HepG2 (cell line): ENCODE data around the gene UBE2I.

Experiments
- BHLHE40 ChIP-seq: IDR thresholded peaks from 2 replicates; pipeline ENCODE4 v1.6.1; 2011; ENCODE audit warnings: low read length, improper control_type of control experiment
- DR1 ChIP-seq: sonication (generic); formaldehyde crosslinking; IDR thresholded peaks from 2 replicates; pipeline ENCODE4 v1.8.0; 2021; ENCODE audit warnings: mild to moderate bottlenecking, missing genetic modification reagents, inconsistent platforms
- MBD4 ChIP-seq: IDR thresholded peaks from 2 replicates; pipeline ENCODE4 v1.6.1; 2012; ENCODE audit warnings: low read length, inconsistent platforms, borderline replicate concordance
- RAD21 ChIP-seq: fragments of 450-650 bp; formaldehyde crosslinking; IDR thresholded peaks from 2 replicates; pipeline ENCODE4 v1.5.0; 2020; ENCODE audit warnings: mild to moderate bottlenecking
- RXRA ChIP-seq: sonication (generic); formaldehyde crosslinking; IDR thresholded peaks from 2 replicates; pipeline ENCODE4 v1.5.1; 2020; ENCODE audit warnings: missing genetic modification reagents
- TAF15 ChIP-seq: fragments of 200-400 bp; formaldehyde crosslinking; IDR thresholded peaks from one replicate; pipeline ENCODE4 v1.6.1; 2018; ENCODE audit warnings: mild to moderate bottlenecking, low read depth, low read length; ENCODE audit not compliant: poor library complexity, severe bottlenecking
- YY1 ChIP-seq: IDR thresholded peaks from 2 replicates; pipeline ENCODE4 v1.6.1; 2011; ENCODE audit warnings: low read length, low read depth, moderate library complexity, mild to moderate bottlenecking; ENCODE audit not compliant: insufficient read depth, insufficient replicate concordance
- ZNF343 ChIP-seq: sonication (generic); formaldehyde crosslinking; IDR thresholded peaks from 2 replicates; pipeline ENCODE4 v1.4.0; 2020; ENCODE audit warnings: mild to moderate bottlenecking, missing genetic modification reagents
- ZNF468 ChIP-seq: sonication (generic); formaldehyde crosslinking; IDR thresholded peaks from 2 replicates; pipeline ENCODE4 v1.8.0; 2022; ENCODE audit warnings: mild to moderate bottlenecking, moderate library complexity, missing genetic modification reagents
- ZNF484 ChIP-seq: sonication (generic); formaldehyde crosslinking; IDR thresholded peaks from 2 replicates; pipeline ENCODE4 v1.5.1; 2020; ENCODE audit warnings: mild to moderate bottlenecking, low read depth, missing genetic modification reagents, borderline replicate concordance
- ZNF644 ChIP-seq: IDR thresholded peaks from 2 replicates; pipeline ENCODE4 v1.6.1; 2016; ENCODE audit warnings: low read depth
- TF ChIP-seq, protein P1 (sequence below): sonication (generic); formaldehyde crosslinking; IDR thresholded peaks from 2 replicates; pipeline ENCODE4 v1.5.0; 2020; ENCODE audit warnings: mild to moderate bottlenecking, missing genetic modification reagents, moderate library complexity
- TF ChIP-seq, protein P2 (sequence below), 2 experiments: IDR thresholded peaks; 2 replicates each; pipeline ENCODE4 v1.6.1; 2011 to 2012; ENCODE audit warnings: low read length in 2 of 2, borderline replicate concordance in 1 of 2, low read depth in 1 of 2, mild to moderate bottlenecking in 1 of 2, moderate library complexity in 1 of 2

- TF ChIP-seq, protein P1, sequence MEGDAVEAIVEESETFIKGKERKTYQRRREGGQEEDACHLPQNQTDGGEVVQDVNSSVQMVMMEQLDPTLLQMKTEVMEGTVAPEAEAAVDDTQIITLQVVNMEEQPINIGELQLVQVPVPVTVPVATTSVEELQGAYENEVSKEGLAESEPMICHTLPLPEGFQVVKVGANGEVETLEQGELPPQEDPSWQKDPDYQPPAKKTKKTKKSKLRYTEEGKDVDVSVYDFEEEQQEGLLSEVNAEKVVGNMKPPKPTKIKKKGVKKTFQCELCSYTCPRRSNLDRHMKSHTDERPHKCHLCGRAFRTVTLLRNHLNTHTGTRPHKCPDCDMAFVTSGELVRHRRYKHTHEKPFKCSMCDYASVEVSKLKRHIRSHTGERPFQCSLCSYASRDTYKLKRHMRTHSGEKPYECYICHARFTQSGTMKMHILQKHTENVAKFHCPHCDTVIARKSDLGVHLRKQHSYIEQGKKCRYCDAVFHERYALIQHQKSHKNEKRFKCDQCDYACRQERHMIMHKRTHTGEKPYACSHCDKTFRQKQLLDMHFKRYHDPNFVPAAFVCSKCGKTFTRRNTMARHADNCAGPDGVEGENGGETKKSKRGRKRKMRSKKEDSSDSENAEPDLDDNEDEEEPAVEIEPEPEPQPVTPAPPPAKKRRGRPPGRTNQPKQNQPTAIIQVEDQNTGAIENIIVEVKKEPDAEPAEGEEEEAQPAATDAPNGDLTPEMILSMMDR (CRISPR knock-in tag), result no peak
- no peak for TF ChIP-seq ZNF468
- TF ChIP-seq DR1, result no peak
- TF ChIP-seq RXRA (CRISPR knock-in tag), result no peak
- TF ChIP-seq YY1, result no peak
- no peak for TF ChIP-seq BHLHE40
- no peak for TF ChIP-seq ZNF343 (CRISPR knock-in tag)
- no peak for TF ChIP-seq ZNF644 (CRISPR knock-in tag)
- TF ChIP-seq TAF15, result no peak
- TF ChIP-seq ZNF484, result no peak
- no peak for TF ChIP-seq MBD4
- TF ChIP-seq, protein P2, sequence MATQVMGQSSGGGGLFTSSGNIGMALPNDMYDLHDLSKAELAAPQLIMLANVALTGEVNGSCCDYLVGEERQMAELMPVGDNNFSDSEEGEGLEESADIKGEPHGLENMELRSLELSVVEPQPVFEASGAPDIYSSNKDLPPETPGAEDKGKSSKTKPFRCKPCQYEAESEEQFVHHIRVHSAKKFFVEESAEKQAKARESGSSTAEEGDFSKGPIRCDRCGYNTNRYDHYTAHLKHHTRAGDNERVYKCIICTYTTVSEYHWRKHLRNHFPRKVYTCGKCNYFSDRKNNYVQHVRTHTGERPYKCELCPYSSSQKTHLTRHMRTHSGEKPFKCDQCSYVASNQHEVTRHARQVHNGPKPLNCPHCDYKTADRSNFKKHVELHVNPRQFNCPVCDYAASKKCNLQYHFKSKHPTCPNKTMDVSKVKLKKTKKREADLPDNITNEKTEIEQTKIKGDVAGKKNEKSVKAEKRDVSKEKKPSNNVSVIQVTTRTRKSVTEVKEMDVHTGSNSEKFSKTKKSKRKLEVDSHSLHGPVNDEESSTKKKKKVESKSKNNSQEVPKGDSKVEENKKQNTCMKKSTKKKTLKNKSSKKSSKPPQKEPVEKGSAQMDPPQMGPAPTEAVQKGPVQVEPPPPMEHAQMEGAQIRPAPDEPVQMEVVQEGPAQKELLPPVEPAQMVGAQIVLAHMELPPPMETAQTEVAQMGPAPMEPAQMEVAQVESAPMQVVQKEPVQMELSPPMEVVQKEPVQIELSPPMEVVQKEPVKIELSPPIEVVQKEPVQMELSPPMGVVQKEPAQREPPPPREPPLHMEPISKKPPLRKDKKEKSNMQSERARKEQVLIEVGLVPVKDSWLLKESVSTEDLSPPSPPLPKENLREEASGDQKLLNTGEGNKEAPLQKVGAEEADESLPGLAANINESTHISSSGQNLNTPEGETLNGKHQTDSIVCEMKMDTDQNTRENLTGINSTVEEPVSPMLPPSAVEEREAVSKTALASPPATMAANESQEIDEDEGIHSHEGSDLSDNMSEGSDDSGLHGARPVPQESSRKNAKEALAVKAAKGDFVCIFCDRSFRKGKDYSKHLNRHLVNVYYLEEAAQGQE (IDR thresholded peaks at IDR 0.05; ENCODE audit: borderline replicate concordance in 1 of 2, low read depth in 1 of 2, low read length in 2 of 2), result no peak
- TF ChIP-seq RAD21 (CRISPR knock-in tag), result no peak
These were observed 17.6 kb downstream of the UBE2I start for GRCh38 chr16:1326946-1327618.
